ENCODE data around the gene LRRK1. TPM values are rescaled to one million over a fixed set of nuclear protein-coding genes. Genes with fewer than 3 reads are reported as not detected.

Gene LRRK1
- total and polyA plus RNA-seq, 2 donors (not counting 1 experiment from before 2014, with no cell fraction given), result 19.8 to 53.0 TPM

- Mint-ChIP-seq H3K27me3 (no peaks in the 10 kb centered on the region), H3K4me3 (no peak overlapping the region), H3K27ac (no peak overlapping the region), H3K9me3 (ENCODE audit: insufficient read depth) (no peaks in the 10 kb centered on the region), H3K4me1 (no peaks in the 10 kb centered on the region)
- peaks cover 3 to 69% of the 10 kb centered on the region in 2 experiments for H3K36me3 ChIP-seq (replicated peaks in 1 of 2; ENCODE audit: control extremely low read depth in 1 of 2, control insufficient read depth in 1 of 2, extremely low read depth in 1 of 2, insufficient read depth in 2 of 2, low read length in 1 of 2)
- H3K27ac ChIP-seq (ENCODE audit: low read length in 2 of 2), result no peak overlapping the region
- ATAC-seq (ENCODE audit: low read depth), result no peak
- WGBS (ENCODE audit: insufficient coverage), result 88% methylated on average over 5 of the region's 7 CpGs
- H2AFZ ChIP-seq (ENCODE audit: insufficient read depth, low read depth, low read length, poor library complexity, severe bottlenecking), result no peak overlapping the region
- POLR2A ChIA-PET, result no interaction called here
- no peaks in the 10 kb centered on the region for H3K4me1 ChIP-seq (ENCODE audit: control insufficient read depth in 2 of 2, insufficient read depth in 2 of 2, low read length in 2 of 2)
- no peaks in the 10 kb centered on the region for H3K79me2 ChIP-seq (ENCODE audit: control insufficient read depth, insufficient read depth, low read length)
- TF ChIP-seq CTCF (IDR thresholded peaks at IDR 0.05), result no peak
- TF ChIP-seq EZH2 (IDR thresholded peaks at IDR 0.05; ENCODE audit: borderline replicate concordance, insufficient read depth, low read depth, low read length, poor library complexity, severe bottlenecking), result no peak
- no peaks in the 10 kb centered on the region for H3K27me3 ChIP-seq (replicated peaks in 1 of 4; ENCODE audit: control extremely low read depth in 1 of 4, control insufficient read depth in 3 of 4, insufficient read depth in 4 of 4, low read length in 3 of 4)
- no peak for DNase-seq
- no peak overlapping the region for H3K9ac ChIP-seq (ENCODE audit: low read length)
- intact Hi-C loops (cut with micrococcal nuclease), result no loop called here
- CTCF ChIA-PET, result interaction anchor here (0.8 to 1.1 kb wide), 2 partner anchors 16 to 210 kb away, joined by 3 read pairs; no protein-coding TSS in a partner anchor
- H4K20me1 ChIP-seq (ENCODE audit: control insufficient read depth, insufficient read depth, low read length, poor library complexity, severe bottlenecking), result no peaks in the 10 kb centered on the region
- H3K4me3 ChIP-seq (ENCODE audit: control extremely low read depth in 1 of 5, extremely low read depth in 1 of 5, insufficient read depth in 1 of 5, low read depth in 2 of 5, low read length in 4 of 5), result no peak overlapping the region
- H3K9me3 ChIP-seq (ENCODE audit: control extremely low read depth in 1 of 3, control insufficient read depth in 2 of 3, insufficient read depth in 1 of 3, low read length in 2 of 3), result no peaks in the 10 kb centered on the region
- no peak overlapping the region for H3K4me2 ChIP-seq (replicated peaks; ENCODE audit: low read depth, low read length, poor library complexity, severe bottlenecking)
Observed at GRCh38 chr15:101048176-101048575, 129.0 kb downstream of the LRRK1 start.

- Histone ChIP-seq H3K27ac (ENCODE audit: low read length in 2 of 2) (no peak overlapping the region), H3K9me3 (ENCODE audit: control extremely low read depth in 1 of 3, control insufficient read depth in 2 of 3, insufficient read depth in 1 of 3, low read length in 2 of 3) (no peaks in the 10 kb centered on the region), H3K4me1 (ENCODE audit: control insufficient read depth in 2 of 2, insufficient read depth in 2 of 2, low read length in 2 of 2) (no peaks in the 10 kb centered on the region), H3K36me3 (replicated peaks in 1 of 2; ENCODE audit: control extremely low read depth in 1 of 2, control insufficient read depth in 1 of 2, extremely low read depth in 1 of 2, insufficient read depth in 2 of 2, low read length in 1 of 2) (peaks cover 3 to 68% of the 10 kb centered on the region in 2 experiments), H3K27me3 (replicated peaks in 1 of 4; ENCODE audit: control extremely low read depth in 1 of 4, control insufficient read depth in 3 of 4, insufficient read depth in 4 of 4, low read length in 3 of 4) (no peaks in the 10 kb centered on the region), H3K4me3 (ENCODE audit: control extremely low read depth in 1 of 5, extremely low read depth in 1 of 5, insufficient read depth in 1 of 5, low read depth in 2 of 5, low read length in 4 of 5) (no peak overlapping the region), H4K20me1 (ENCODE audit: control insufficient read depth, insufficient read depth, low read length, poor library complexity, severe bottlenecking) (no peaks in the 10 kb centered on the region), H2AFZ (ENCODE audit: insufficient read depth, low read depth, low read length, poor library complexity, severe bottlenecking) (no peak overlapping the region), H3K79me2 (ENCODE audit: control insufficient read depth, insufficient read depth, low read length) (no peaks in the 10 kb centered on the region), H3K9ac (ENCODE audit: low read length) (no peak overlapping the region), H3K4me2 (replicated peaks; ENCODE audit: low read depth, low read length, poor library complexity, severe bottlenecking) (no peak overlapping the region)
- Mint-ChIP-seq H3K9me3 (ENCODE audit: insufficient read depth) (no peaks in the 10 kb centered on the region), H3K27me3 (no peaks in the 10 kb centered on the region), H3K4me1 (no peaks in the 10 kb centered on the region), H3K27ac (no peak overlapping the region), H3K4me3 (no peak overlapping the region)
- ATAC-seq (ENCODE audit: low read depth) (no peak), DNase-seq (no peak)
- intact Hi-C loops (cut with micrococcal nuclease), result no loop called here
- no peak for TF ChIP-seq CTCF (IDR thresholded peaks at IDR 0.05)
- TF ChIP-seq EZH2 (IDR thresholded peaks at IDR 0.05; ENCODE audit: borderline replicate concordance, insufficient read depth, low read depth, low read length, poor library complexity, severe bottlenecking), result no peak
- ChIA-PET POLR2A (no interaction called here), CTCF (no interaction called here)
- WGBS (ENCODE audit: insufficient coverage), result over 99% methylated on average over 13 of the region's 13 CpGs
Observed at GRCh38 chr15:101048581-101049030, 129.4 kb downstream of the LRRK1 start.
